Lung (tissue), 16 donors: ENCODE measurements around the gene ZNF716. TPM values are rescaled to one million over a fixed set of nuclear protein-coding genes. Genes with fewer than 3 reads are reported as not detected.
A peak's percentile ranks its signal among the peaks of the same experiment; 100 is the strongest.
"Not testable (repeated sequence)": the region's sequence is repeated elsewhere in the genome, so short reads cannot be mapped to it uniquely, and the experiment has no call there.

Experiments
- ATAC-seq: fragments of 200-7000 bp; cut with Tn5 transposase; one replicate; pipeline ENCODE4 v1.9.1; 2020; ENCODE audit warnings: moderate number of reproducible peaks; ENCODE audit not compliant: insufficient read depth, low FRiP score
- DNase-seq, 3 donors: peaks; one replicate each; pipeline ENCODE4 v3.0.0-alpha.2; 2013 to 2017
- H3K27ac ChIP-seq, 2 donors: one replicate each; pipeline ENCODE4 v1.5.1; 2013; ENCODE audit warnings: mild to moderate bottlenecking in 2 of 2, moderate library complexity in 2 of 2, control low read depth in 1 of 2, inconsistent platforms in 1 of 2, low read depth in 1 of 2, low read length in 1 of 2
- H3K27me3 ChIP-seq, 3 donors: one replicate each; pipeline ENCODE4 v1.5.1; 2013; ENCODE audit warnings: low read length in 2 of 3; ENCODE audit not compliant: control insufficient read depth in 3 of 3, insufficient read depth in 3 of 3
- H3K36me3 ChIP-seq, 4 donors: one replicate each; pipeline ENCODE4 v1.5.1; 2013; ENCODE audit warnings: low read length in 4 of 4, mild to moderate bottlenecking in 1 of 4, moderate library complexity in 1 of 4; ENCODE audit not compliant: control insufficient read depth in 4 of 4, insufficient read depth in 4 of 4
- H3K4me1 ChIP-seq, 5 donors: one replicate each; pipeline ENCODE4 v1.5.1; 2013; ENCODE audit warnings: low read length in 5 of 5, mild to moderate bottlenecking in 2 of 5, moderate library complexity in 1 of 5; ENCODE audit not compliant: control insufficient read depth in 5 of 5, insufficient read depth in 5 of 5
- H3K4me3 ChIP-seq: one replicate; pipeline ENCODE4 v1.5.1; 2013; ENCODE audit warnings: mild to moderate bottlenecking, control low read depth, moderate library complexity
- H3K9ac ChIP-seq, 2 donors: one replicate each; pipeline ENCODE4 v1.5.1; 2013; ENCODE audit warnings: low read length in 2 of 2, control low read depth in 1 of 2; ENCODE audit not compliant: insufficient read depth in 1 of 2
- H3K9me3 ChIP-seq, 4 donors: one replicate each; pipeline ENCODE4 v1.5.1; 2013; ENCODE audit warnings: low read length in 3 of 4, mild to moderate bottlenecking in 1 of 4, moderate library complexity in 1 of 4; ENCODE audit not compliant: control insufficient read depth in 4 of 4, insufficient read depth in 3 of 4
- WGBS, 2 donors: extraction: QIAGEN DNeasy Blood & Tissue Kit; methylation state at CpG; one replicate each; pipeline ENCODE4 v1.1.7; 2013; 5-methylcytosine and 5-hydroxymethylcytosine counted together
- long read RNA-seq, 5 donors: transcript quantifications; one replicate each; lab custom pipeline, GENCODE V29; 2026
- polyA plus RNA-seq, 2 donors: library from polyadenylated mRNA; stranded (reverse); fragments of 200-250 nt; gene quantifications; one replicate each; pipeline ENCODE4 v1.2.1, GENCODE V29; 2013
- total RNA-seq, 2 donors: library from RNA; depleted of rRNA in 1 of 2; stranded (reverse); fragments of >200 nt in 1 of 2; gene quantifications; one replicate each; pipeline ENCODE4 v1.2.1, GENCODE V29; 2014 to 2021
- TF ChIP-seq, protein P1 (sequence below): IDR thresholded peaks from 2 replicates; pipeline ENCODE4 v1.5.1; 2012; ENCODE audit warnings: mild to moderate bottlenecking; ENCODE audit errors: control extremely low read depth, extremely low read depth
- donor health status: control.
- donor health status: control.
- donor health status: Bipolar disorder and iron deficiency.
- donor health status: healthy.
- donor health status: DM: yes; HTN: yes; CAD: no.

ZNF716 gene
- not detected for total RNA-seq
- not detected for polyA plus RNA-seq
- long read RNA-seq, donor 1, result 0 reads
- long read RNA-seq, donor 2, result 0 reads
- long read RNA-seq, donor 3, result 0 reads
- long read RNA-seq, donor 4, result 0 reads
- long read RNA-seq, donor 5, result 0 reads

DNA sequence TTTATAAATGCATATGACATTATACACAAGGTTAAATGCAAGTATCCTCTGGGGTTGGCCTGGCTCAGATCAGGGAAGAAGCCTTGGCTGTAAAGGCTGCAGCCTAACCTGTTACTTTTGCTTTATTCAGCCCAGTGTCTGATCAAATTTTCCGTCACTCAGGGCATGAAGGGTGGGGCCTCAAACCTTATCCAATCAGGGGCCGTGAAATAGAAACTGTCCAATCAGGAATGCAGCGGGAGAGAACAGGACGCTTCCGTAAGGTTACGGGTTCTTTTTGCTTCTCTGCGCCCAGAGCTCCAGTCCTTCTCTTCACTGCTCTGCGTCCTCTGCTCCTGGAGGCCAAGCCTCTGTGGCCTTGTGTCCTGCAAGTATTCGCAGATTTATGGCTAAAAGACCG is at the start of gene ZNF716:
Gene ZNF716 (plus strand): TSS at position 274 of the 400 bp plus-strand sequence. CDS start 112 bp downstream, at position 386.
- WGBS, 2 donors, result 83 to 85% methylated on average over 10 of the region's 10 CpGs

DNA sequence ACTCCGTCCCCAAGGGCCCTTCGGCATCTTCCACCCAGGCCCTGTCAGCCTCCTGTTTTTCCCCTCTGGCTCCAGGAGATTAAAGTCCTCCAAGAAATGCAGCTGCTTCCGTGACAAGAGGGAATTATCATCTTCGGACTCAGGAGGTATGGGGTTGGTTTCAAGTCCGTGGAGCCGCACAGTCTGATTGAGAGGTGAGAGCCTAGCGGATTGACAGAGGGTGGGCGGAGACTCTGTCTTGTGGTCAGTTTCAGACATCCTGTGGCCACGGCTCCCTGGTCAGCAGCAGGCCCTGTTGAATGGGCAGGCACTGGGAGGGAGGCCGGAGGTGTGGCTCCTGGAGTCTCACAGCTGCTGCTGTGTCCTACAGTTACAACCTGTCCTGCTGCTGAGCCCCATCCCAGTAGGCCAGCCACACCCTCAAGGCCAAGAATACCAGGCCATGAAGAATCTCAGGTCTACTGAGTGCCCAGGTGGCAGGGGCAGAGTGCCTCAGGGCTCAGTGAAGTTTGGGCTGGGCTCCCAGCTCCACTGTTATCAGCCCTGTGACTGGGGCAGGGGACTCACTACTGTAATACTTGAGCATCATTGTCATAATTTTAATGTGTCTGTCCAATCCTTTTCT is 49.3 kb upstream of the ZNF716 start:
- TF ChIP-seq, protein P1, sequence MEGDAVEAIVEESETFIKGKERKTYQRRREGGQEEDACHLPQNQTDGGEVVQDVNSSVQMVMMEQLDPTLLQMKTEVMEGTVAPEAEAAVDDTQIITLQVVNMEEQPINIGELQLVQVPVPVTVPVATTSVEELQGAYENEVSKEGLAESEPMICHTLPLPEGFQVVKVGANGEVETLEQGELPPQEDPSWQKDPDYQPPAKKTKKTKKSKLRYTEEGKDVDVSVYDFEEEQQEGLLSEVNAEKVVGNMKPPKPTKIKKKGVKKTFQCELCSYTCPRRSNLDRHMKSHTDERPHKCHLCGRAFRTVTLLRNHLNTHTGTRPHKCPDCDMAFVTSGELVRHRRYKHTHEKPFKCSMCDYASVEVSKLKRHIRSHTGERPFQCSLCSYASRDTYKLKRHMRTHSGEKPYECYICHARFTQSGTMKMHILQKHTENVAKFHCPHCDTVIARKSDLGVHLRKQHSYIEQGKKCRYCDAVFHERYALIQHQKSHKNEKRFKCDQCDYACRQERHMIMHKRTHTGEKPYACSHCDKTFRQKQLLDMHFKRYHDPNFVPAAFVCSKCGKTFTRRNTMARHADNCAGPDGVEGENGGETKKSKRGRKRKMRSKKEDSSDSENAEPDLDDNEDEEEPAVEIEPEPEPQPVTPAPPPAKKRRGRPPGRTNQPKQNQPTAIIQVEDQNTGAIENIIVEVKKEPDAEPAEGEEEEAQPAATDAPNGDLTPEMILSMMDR, result no peak
- 86 to 89% methylated on average over 10 of the region's 10 CpGs for WGBS, 2 donors
- Histone ChIP-seq H3K9ac (no peak overlapping the region), H3K9me3 (peaks cover 0 to 48% (median 4%) of the 10 kb centered on the region in 4 donors), H3K27ac (no peak overlapping the region), H3K27me3 (no peaks in the 10 kb centered on the region), H3K4me3 (no peak overlapping the region), H3K36me3 (no peaks in the 10 kb centered on the region), H3K4me1 (no peaks in the 10 kb centered on the region)
- no peak for ATAC-seq
- DNase-seq, result no peak

More for the DNA sequence above, at the start of gene ZNF716:
- ATAC-seq (no peak), DNase-seq (no peak)
- H3K4me1 ChIP-seq, result no peaks in the 10 kb centered on the region
- H3K27me3 ChIP-seq, result no peaks in the 10 kb centered on the region
- peaks cover 0 to 4% (median 1%) of the 10 kb centered on the region in 4 donors for H3K9me3 ChIP-seq
- no peak within 1 kb of the TSS for H3K9ac ChIP-seq
- no peaks in the 10 kb centered on the region for H3K36me3 ChIP-seq
- H3K27ac ChIP-seq, result no peak within 1 kb of the TSS
- no peak within 1 kb of the TSS for H3K4me3 ChIP-seq
- TF ChIP-seq, protein P1, result no peak

DNA sequence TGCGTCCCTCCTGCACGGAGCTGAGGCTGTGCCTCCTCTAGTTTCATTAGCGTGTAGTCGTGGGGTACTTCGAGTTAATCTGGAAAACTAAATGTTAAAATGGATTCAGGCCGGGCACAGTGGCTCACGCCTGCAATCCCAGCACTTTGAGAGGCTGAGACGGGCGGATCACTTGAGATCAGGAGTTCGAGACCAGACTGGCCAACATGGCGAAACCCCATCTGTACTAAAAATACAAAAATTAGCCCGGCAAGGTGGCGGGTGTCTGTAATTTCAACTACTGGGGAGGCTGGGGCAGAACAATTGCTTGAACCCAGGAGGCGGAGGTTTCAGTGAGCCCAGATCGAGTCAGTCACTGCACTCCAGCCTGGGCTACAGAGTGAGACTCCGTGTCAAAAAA is 46.9 kb upstream of the ZNF716 start:
- ATAC-seq, H3K4me1 ChIP-seq, H3K4me3 ChIP-seq, H3K9ac ChIP-seq, DNase-seq, H3K27me3 ChIP-seq, H3K27ac ChIP-seq, H3K36me3 ChIP-seq: not testable (repeated sequence)
- WGBS, 2 donors, result 82 to 83% methylated on average over 16 of the region's 16 CpGs
- peaks cover 0 to 45% (median 4%) of the 10 kb centered on the region in 4 donors for H3K9me3 ChIP-seq

DNA sequence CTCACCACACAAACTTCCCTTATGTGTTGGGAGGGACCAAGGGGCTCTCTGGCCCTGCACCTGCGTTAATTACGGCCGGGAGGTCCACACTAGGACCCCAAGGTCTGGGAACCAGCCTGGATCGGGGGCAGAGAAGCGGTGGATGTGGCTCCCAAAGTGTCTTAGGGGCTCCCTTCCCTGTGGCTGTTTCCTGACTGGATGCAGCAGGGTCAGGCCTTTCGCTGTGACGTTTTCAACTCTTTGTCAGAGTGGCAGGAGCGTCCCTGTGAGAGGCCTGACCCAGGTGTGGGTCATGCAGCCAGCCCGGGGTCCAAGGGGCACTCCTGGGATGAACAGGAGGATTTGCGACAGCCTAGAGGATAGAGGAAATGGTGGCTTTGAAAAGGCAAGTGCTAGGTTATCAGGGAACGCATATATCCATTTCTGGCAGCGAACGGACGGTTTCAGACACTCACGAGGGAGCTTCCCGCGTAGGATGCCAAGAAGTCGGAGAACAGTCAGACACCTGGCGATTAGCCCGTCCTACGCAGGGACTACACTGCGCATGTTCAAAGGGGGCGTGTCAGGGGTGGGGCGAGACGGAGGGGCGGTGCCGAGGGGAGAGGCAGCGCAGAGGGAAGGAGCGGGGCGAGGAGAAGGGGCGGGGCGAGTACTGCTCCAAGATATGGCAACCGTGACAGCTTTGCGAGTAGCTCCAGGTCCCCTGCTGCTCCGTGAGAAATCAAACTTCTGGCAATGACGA is 46.2 kb upstream of the ZNF716 start:
- Histone ChIP-seq H3K4me1 (no peaks in the 10 kb centered on the region), H3K4me3 (peak overlapping the region; percentile 2), H3K27ac (peak overlapping the region in 1 of 2 donors; percentile 5), H3K9ac (no peak overlapping the region), H3K36me3 (no peaks in the 10 kb centered on the region), H3K27me3 (no peaks in the 10 kb centered on the region), H3K9me3 (peaks cover 0 to 38% (median 4%) of the 10 kb centered on the region in 4 donors)
- DNase-seq (no peak), ATAC-seq (no peak)
- 35 to 49% methylated on average over 36 of the region's 36 CpGs for WGBS, 2 donors
- TF ChIP-seq, protein P1, result no peak
